CD4-positive, alpha-beta T cell treated with Interleukin-10 for 1 hour (primary cell): ENCODE measurements around the gene RIC1.
"Not testable (repeated sequence)": the region's sequence is repeated elsewhere in the genome, so short reads cannot be mapped to it uniquely, and the experiment has no call there.

Experiments used
- DNase-seq: peaks from one replicate; pipeline ENCODE4 v3.0.0-alpha.2; 2020

RIC1 gene

GRCh38 chr9:5628530-5629311 is at the start of gene RIC1:
TSS of gene RIC1 (plus strand) at chr9:5629107. CDS start at chr9:5629310, 203 bp downstream.
- DNase-seq = peak; percentile 91

GRCh38 chr9:5579881-5580280 is 49.0 kb upstream of the RIC1 start:
- no peak for DNase-seq

GRCh38 chr9:5580650-5581049 is 48.3 kb upstream of the RIC1 start:
- DNase-seq = no peak

GRCh38 chr9:5581706-5582105 is 47.2 kb upstream of the RIC1 start:
- DNase-seq = not testable (repeated sequence)

GRCh38 chr9:5582835-5583195 is 46.1 kb upstream of the RIC1 start:
- peak; percentile 48 for DNase-seq

GRCh38 chr9:5586391-5586802 is 42.5 kb upstream of the RIC1 start:
- peak; percentile 30 for DNase-seq

- DNase-seq = peak; percentile 18
Measured at GRCh38 chr9:5587024-5587423, 41.9 kb upstream of the RIC1 start.

- no peak for DNase-seq
Measured at GRCh38 chr9:5592231-5592630, 36.7 kb upstream of the RIC1 start.

GRCh38 chr9:5592904-5593303 is 36.0 kb upstream of the RIC1 start:
- no peak for DNase-seq

- DNase-seq = no peak
Measured at GRCh38 chr9:5593904-5594303, 35.0 kb upstream of the RIC1 start.

- DNase-seq = no peak
Measured at GRCh38 chr9:5596173-5596572, 32.7 kb upstream of the RIC1 start.

GRCh38 chr9:5608298-5609225 is 20.3 kb upstream of the RIC1 start:
- no peak for DNase-seq

GRCh38 chr9:5609226-5609596 is 19.7 kb upstream of the RIC1 start:
- DNase-seq = no peak

GRCh38 chr9:5610491-5610890 is 18.4 kb upstream of the RIC1 start:
- no peak for DNase-seq

GRCh38 chr9:5611321-5612184 is 17.4 kb upstream of the RIC1 start:
- DNase-seq = no peak

- DNase-seq = no peak
Measured at GRCh38 chr9:5612185-5612530, 16.7 kb upstream of the RIC1 start.

- no peak for DNase-seq
Measured at GRCh38 chr9:5614192-5614591, 14.7 kb upstream of the RIC1 start.

GRCh38 chr9:5614985-5615384 is 13.9 kb upstream of the RIC1 start:
- no peak for DNase-seq

- no peak for DNase-seq
Measured at GRCh38 chr9:5617749-5618148, 11.2 kb upstream of the RIC1 start.

- DNase-seq = no peak
Measured at GRCh38 chr9:5620494-5620893, 8.4 kb upstream of the RIC1 start.

- DNase-seq = no peak
Measured at GRCh38 chr9:5621327-5621726, 7.6 kb upstream of the RIC1 start.

- DNase-seq = no peak
Measured at GRCh38 chr9:5622016-5622415, 6.9 kb upstream of the RIC1 start.

- no peak for DNase-seq
Measured at GRCh38 chr9:5624655-5625054, 4.3 kb upstream of the RIC1 start.
